H1 (cell line): Measurements from ENCODE around the gene OST4. TPM values are rescaled to one million over a fixed set of nuclear protein-coding genes. Genes with fewer than 3 reads are reported as not detected.

Experiments used
- ATF3 ChIP-seq: IDR thresholded peaks from 2 replicates; pipeline ENCODE4 v1.6.1; 2011; ENCODE audit warnings: low read depth, mild to moderate bottlenecking, low read length; ENCODE audit not compliant: insufficient read depth
- BCL11A ChIP-seq, 2 experiments: IDR thresholded peaks; one replicate each; pipeline ENCODE4 v1.6.1; 2011; ENCODE audit warnings: low read depth in 2 of 2, low read length in 2 of 2, mild to moderate bottlenecking in 2 of 2
- BRCA1 ChIP-seq: IDR thresholded peaks from 2 replicates; pipeline ENCODE4 v1.6.1; 2012; ENCODE audit warnings: low read depth, low read length, improper control_type of control experiment
- CTCF ChIP-seq, 3 experiments: IDR thresholded peaks; 1 replicate in 2 of 3; 2 replicates in 1 of 3; pipeline versions ENCODE4 v1.5.1 to v1.6.1; 2011; ENCODE audit warnings: low read length in 3 of 3, mild to moderate bottlenecking in 3 of 3, inconsistent platforms in 2 of 3, low read depth in 1 of 3, moderate library complexity in 1 of 3; ENCODE audit not compliant: insufficient read depth in 1 of 3; ENCODE audit errors: control extremely low read depth in 1 of 3
- EP300 ChIP-seq, 2 experiments: IDR thresholded peaks; 1 replicate in 1 of 2; 2 replicates in 1 of 2; pipeline ENCODE4 v1.6.1; 2011 to 2012; ENCODE audit warnings: low read depth in 2 of 2, low read length in 2 of 2, mild to moderate bottlenecking in 2 of 2, borderline replicate concordance in 1 of 2, inconsistent platforms in 1 of 2, moderate library complexity in 1 of 2
- FOSL1 ChIP-seq: IDR thresholded peaks from 2 replicates; pipeline ENCODE4 v1.6.1; 2011; ENCODE audit warnings: mild to moderate bottlenecking, low read depth, low read length, moderate library complexity; ENCODE audit not compliant: insufficient read depth
- GTF2F1 ChIP-seq: IDR thresholded peaks from 2 replicates; pipeline ENCODE4 v1.6.1; 2012; ENCODE audit warnings: low read depth, low read length, improper control_type of control experiment, borderline replicate concordance
- JUND ChIP-seq: IDR thresholded peaks from 2 replicates; pipeline ENCODE4 v1.6.1; 2011; ENCODE audit warnings: mild to moderate bottlenecking, improper control_type of control experiment, low read length
- MAFK ChIP-seq: IDR thresholded peaks from 2 replicates; pipeline ENCODE4 v1.6.1; 2012; ENCODE audit warnings: low read depth, mild to moderate bottlenecking, improper control_type of control experiment, low read length
- NANOG ChIP-seq: IDR thresholded peaks from 2 replicates; pipeline ENCODE4 v1.6.1; 2011; ENCODE audit warnings: low read length, low read depth, mild to moderate bottlenecking, inconsistent platforms; ENCODE audit not compliant: insufficient read depth, poor library complexity, severe bottlenecking
- POLR2A ChIP-seq, 2 experiments: IDR thresholded peaks; 1 replicate in 1 of 2; 2 replicates in 1 of 2; pipeline ENCODE4 v1.6.1; 2011; ENCODE audit warnings: low read depth in 2 of 2, low read length in 2 of 2, mild to moderate bottlenecking in 2 of 2; ENCODE audit errors: control extremely low read depth in 1 of 2
- POU5F1 ChIP-seq: IDR thresholded peaks from 2 replicates; pipeline ENCODE4 v1.6.1; 2011; ENCODE audit warnings: low read depth, mild to moderate bottlenecking, low read length, moderate library complexity
- RBBP5 ChIP-seq: IDR thresholded peaks from 2 replicates; pipeline ENCODE4 v1.7.1; 2012; ENCODE audit warnings: low read depth, mild to moderate bottlenecking, inconsistent platforms, low read length, moderate library complexity, borderline replicate concordance
- SIN3A ChIP-seq, 2 experiments: IDR thresholded peaks in 1 of 2; conservative IDR thresholded peaks in 1 of 2; 2 replicates each; pipeline ENCODE4 v1.6.1; 2011 to 2012; ENCODE audit warnings: low read length in 2 of 2, improper control_type of control experiment in 1 of 2, low read depth in 1 of 2, mild to moderate bottlenecking in 1 of 2
- SP4 ChIP-seq: IDR thresholded peaks from 2 replicates; pipeline ENCODE4 v1.6.1; 2012; ENCODE audit warnings: low read length, inconsistent platforms
- TAF7 ChIP-seq: optimal IDR thresholded peaks from 2 replicates; pipeline ENCODE3; 2011; ENCODE audit warnings: low read depth, mild to moderate bottlenecking, inconsistent platforms, low read length, moderate library complexity, borderline replicate concordance
- TBP ChIP-seq: IDR thresholded peaks from 2 replicates; pipeline ENCODE4 v1.6.1; 2011; ENCODE audit warnings: low read depth, low read length, improper control_type of control experiment
- YY1 ChIP-seq: IDR thresholded peaks from 2 replicates; pipeline ENCODE4 v1.6.1; 2011; ENCODE audit warnings: low read depth, mild to moderate bottlenecking, low read length
- polyA plus RNA-seq, 7 experiments: library from polyadenylated mRNA; depleted of rRNA in 3 of 7; stranded (reverse) in 5 of 7; unstranded in 2 of 7; fragments of >200 nt in 5 of 7; fragments of 200-250 nt in 2 of 7; gene quantifications; 1 replicate in 5 of 7; 2 replicates in 1 of 7; 4 replicates in 1 of 7; pipeline versions ENCODE4 v1.2.1 to v1.2.3, GENCODE V29; 2011 to 2013; ENCODE audit warnings: missing spikeins in 2 of 7, mixed read lengths in 2 of 7
- total RNA-seq: library from RNA; stranded (reverse); fragmentation: NEBNext Ultra II Directional; extraction: Animal tissue kit (Norgen Biotek cat#: 25700); gene quantifications from 2 replicates; pipeline ENCODE4 v1.2.1, GENCODE V29; 2021
- TF ChIP-seq, protein P1 (sequence below): IDR thresholded peaks from 2 replicates; pipeline ENCODE4 v1.6.1; 2011; ENCODE audit warnings: low read length, improper control_type of control experiment

The OST4 gene
- total and polyA plus RNA-seq, 2 of the 8 experiments (the other 6 are each of a cell fraction or from before 2014, with no cell fraction given): 225 to 865 TPM

- TF ChIP-seq, protein P1, sequence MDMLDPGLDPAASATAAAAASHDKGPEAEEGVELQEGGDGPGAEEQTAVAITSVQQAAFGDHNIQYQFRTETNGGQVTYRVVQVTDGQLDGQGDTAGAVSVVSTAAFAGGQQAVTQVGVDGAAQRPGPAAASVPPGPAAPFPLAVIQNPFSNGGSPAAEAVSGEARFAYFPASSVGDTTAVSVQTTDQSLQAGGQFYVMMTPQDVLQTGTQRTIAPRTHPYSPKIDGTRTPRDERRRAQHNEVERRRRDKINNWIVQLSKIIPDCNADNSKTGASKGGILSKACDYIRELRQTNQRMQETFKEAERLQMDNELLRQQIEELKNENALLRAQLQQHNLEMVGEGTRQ: no peak
- TF ChIP-seq JUND (no peak), EP300 (IDR thresholded peaks at IDR 0.05; ENCODE audit: borderline replicate concordance in 1 of 2, low read depth in 2 of 2, low read length in 2 of 2) (no peak), YY1 (no peak), FOSL1 (no peak), NANOG (no peak), MAFK (peak; percentile 82), BRCA1 (no peak; the same call in 1 of the 2 replicates), POU5F1 (0 out of 2 replicates have a peak, but pooled peaks have one; percentile 3), GTF2F1 (no peak), SP4 (peak; percentile 85; the same call in 1 of the 2 replicates), BCL11A (IDR thresholded peaks at IDR 0.05; ENCODE audit: low read depth in 2 of 2, low read length in 2 of 2) (no peak), CTCF (IDR thresholded peaks at IDR 0.05; ENCODE audit: control extremely low read depth in 1 of 3, insufficient read depth in 1 of 3, low read depth in 1 of 3, low read length in 3 of 3) (no peak), TBP (peak; percentile 98), POLR2A (IDR thresholded peaks at IDR 0.05; ENCODE audit: control extremely low read depth in 1 of 2, low read depth in 2 of 2, low read length in 2 of 2) (peak; percentile 51 to 74; a peak in 2 of 3 replicates), ATF3 (no peak), TAF7 (no peak), RBBP5 (peak; percentile 95), SIN3A (conservative IDR thresholded peaks at IDR 0.05 in 1 of 2, IDR thresholded peaks at IDR 0.05 in 1 of 2; ENCODE audit: low read depth in 1 of 2, low read length in 2 of 2) (peak in 1 of 2 experiments; percentile 86; a peak in 2 of 4 replicates)
Measured at GRCh38 chr2:27050996-27051901, 20.2 kb downstream of the OST4 start, which contains the start of gene AGBL5 (continued).
